Gastroesophageal sphincter (tissue), 3 donors: ENCODE measurements around the gene MOV10L1.

Experiments used
- EP300 ChIP-seq: sonication (generic); formaldehyde crosslinking; IDR thresholded peaks from one replicate; pipeline ENCODE4 v1.6.1; 2017; ENCODE audit warnings: antibody characterized with exemption, mild to moderate bottlenecking
- POLR2A ChIP-seq, 2 donors: fragments of 450-650 bp; IDR thresholded peaks; one replicate each; pipeline ENCODE4 v1.6.1; 2017; ENCODE audit warnings: antibody characterized with exemption in 2 of 2, mild to moderate bottlenecking in 2 of 2, moderate library complexity in 1 of 2
- POLR2AphosphoS5 ChIP-seq: sonication (generic); formaldehyde crosslinking; IDR thresholded peaks from one replicate; pipeline ENCODE4 v1.6.1; 2017; ENCODE audit warnings: antibody characterized with exemption
- TF ChIP-seq, protein P1 (sequence below), 4 experiments: fragments of 200-600 bp in 2 of 4; fragments of 450-650 bp in 2 of 4; sonication (generic) in 1 of 4; IDR thresholded peaks; one replicate each; pipeline ENCODE4 v1.5.1; 2017 to 2019; ENCODE audit warnings: antibody characterized with exemption in 4 of 4, mild to moderate bottlenecking in 2 of 4, moderate library complexity in 2 of 4

DNA sequence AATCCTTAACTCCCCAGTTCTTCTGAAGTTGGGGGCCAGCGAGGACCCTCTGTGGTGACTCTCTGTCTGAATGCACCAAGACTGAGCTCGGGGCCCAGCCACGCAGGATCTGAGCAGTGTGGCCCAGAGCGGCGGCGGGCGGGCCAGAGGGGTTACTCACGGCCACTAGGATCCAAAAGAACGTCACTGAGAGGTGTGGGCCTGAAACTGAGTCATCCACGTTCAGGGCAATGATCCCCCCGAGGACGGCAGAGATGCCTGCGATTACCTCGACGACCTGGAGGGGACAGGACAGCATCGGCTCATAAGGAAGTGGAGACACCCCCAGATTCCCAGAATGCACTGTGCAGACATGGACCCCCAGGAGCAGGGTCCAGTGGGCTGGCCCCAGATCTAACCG is 15.8 kb upstream of the MOV10L1 start:
- TF ChIP-seq POLR2A (IDR thresholded peaks at IDR 0.05) (no peak), EP300 (no peak), POLR2AphosphoS5 (no peak)
- TF ChIP-seq, protein P1, sequence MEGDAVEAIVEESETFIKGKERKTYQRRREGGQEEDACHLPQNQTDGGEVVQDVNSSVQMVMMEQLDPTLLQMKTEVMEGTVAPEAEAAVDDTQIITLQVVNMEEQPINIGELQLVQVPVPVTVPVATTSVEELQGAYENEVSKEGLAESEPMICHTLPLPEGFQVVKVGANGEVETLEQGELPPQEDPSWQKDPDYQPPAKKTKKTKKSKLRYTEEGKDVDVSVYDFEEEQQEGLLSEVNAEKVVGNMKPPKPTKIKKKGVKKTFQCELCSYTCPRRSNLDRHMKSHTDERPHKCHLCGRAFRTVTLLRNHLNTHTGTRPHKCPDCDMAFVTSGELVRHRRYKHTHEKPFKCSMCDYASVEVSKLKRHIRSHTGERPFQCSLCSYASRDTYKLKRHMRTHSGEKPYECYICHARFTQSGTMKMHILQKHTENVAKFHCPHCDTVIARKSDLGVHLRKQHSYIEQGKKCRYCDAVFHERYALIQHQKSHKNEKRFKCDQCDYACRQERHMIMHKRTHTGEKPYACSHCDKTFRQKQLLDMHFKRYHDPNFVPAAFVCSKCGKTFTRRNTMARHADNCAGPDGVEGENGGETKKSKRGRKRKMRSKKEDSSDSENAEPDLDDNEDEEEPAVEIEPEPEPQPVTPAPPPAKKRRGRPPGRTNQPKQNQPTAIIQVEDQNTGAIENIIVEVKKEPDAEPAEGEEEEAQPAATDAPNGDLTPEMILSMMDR (IDR thresholded peaks at IDR 0.05), result no peak
